Type B pancreatic cell (in vitro differentiated cells): Measurements from ENCODE around the gene DPAGT1. TPM values are rescaled to one million over a fixed set of nuclear protein-coding genes. Genes with fewer than 3 reads are reported as not detected.

Experiments used
- DNase-seq: peaks from one replicate; pipeline ENCODE4 v3.0.0; 2021; ENCODE audit warnings: mixed read lengths; ENCODE audit not compliant: unreplicated experiment; ENCODE audit errors: extremely low spot score
- H3K27ac Mint-ChIP-seq: 2 replicates; pipeline ENCODE4 v1.8.0; 2021; ENCODE audit warnings: mild to moderate bottlenecking, mixed read lengths
- H3K27me3 Mint-ChIP-seq: 2 replicates; pipeline ENCODE4 v1.8.0; 2021; ENCODE audit warnings: mixed read lengths
- H3K36me3 Mint-ChIP-seq: 2 replicates; pipeline ENCODE4 v1.8.0; 2021; ENCODE audit warnings: mixed read lengths
- H3K4me1 Mint-ChIP-seq: one replicate; pipeline ENCODE4 v1.8.0; 2021; ENCODE audit warnings: mixed read lengths; ENCODE audit not compliant: unreplicated experiment
- H3K4me3 Mint-ChIP-seq: 2 replicates; pipeline ENCODE4 v1.8.0; 2021; ENCODE audit warnings: mild to moderate bottlenecking, mixed read lengths
- H3K9me3 Mint-ChIP-seq: 2 replicates; pipeline ENCODE4 v1.8.0; 2021; ENCODE audit warnings: mixed read lengths
- CTCF ChIP-seq: fragments of 200-600 bp; sonication (generic); conservative IDR thresholded peaks from 2 replicates; pipeline ENCODE4 v1.5.0; 2021; ENCODE audit warnings: antibody characterized with exemption, mild to moderate bottlenecking
- total RNA-seq: library from RNA; stranded (reverse); gene quantifications from 2 replicates; pipeline ENCODE4 v1.2.1, GENCODE V29; 2021; ENCODE audit warnings: low replicate concordance

Gene DPAGT1
- total RNA-seq, 1 donor from 2014 or later = 62.1 TPM

DNA sequence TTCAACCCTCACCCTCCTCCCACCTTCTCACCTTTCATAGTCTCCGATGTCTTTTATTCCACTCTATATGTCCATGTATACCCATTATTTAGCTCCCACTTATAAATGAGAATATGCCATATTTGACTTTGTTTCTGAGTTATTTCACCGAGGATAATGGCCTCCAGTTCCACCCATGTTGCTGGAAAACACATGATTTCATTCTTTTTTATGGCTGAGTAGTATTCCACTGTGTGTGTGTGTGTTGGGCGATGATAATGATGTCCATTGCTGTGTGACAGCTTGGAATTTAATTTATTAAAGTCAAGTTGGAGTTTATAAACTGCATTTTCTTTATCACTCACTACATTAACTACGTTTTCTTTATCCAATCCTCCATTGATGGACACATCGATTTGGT lies 16.6 kb upstream of the DPAGT1 start:
- Mint-ChIP-seq H3K36me3 (peaks cover 5% of the 10 kb centered on the region), H3K9me3 (no peaks in the 10 kb centered on the region), H3K4me3 (no peak overlapping the region), H3K27me3 (no peaks in the 10 kb centered on the region), H3K27ac (no peak overlapping the region), H3K4me1 (peaks cover 18% of the 10 kb centered on the region)
- no peak for DNase-seq
- TF ChIP-seq CTCF = no peak

- no peak for TF ChIP-seq CTCF
- DNase-seq = no peak
- Mint-ChIP-seq H3K9me3 (no peaks in the 10 kb centered on the region), H3K27ac (no peak overlapping the region), H3K4me3 (no peak overlapping the region), H3K4me1 (peaks cover 12% of the 10 kb centered on the region), H3K36me3 (peaks cover 5% of the 10 kb centered on the region), H3K27me3 (no peaks in the 10 kb centered on the region)
Measured at GRCh38 chr11:119117004-119117706, 15.5 kb upstream of the DPAGT1 start.

DNA sequence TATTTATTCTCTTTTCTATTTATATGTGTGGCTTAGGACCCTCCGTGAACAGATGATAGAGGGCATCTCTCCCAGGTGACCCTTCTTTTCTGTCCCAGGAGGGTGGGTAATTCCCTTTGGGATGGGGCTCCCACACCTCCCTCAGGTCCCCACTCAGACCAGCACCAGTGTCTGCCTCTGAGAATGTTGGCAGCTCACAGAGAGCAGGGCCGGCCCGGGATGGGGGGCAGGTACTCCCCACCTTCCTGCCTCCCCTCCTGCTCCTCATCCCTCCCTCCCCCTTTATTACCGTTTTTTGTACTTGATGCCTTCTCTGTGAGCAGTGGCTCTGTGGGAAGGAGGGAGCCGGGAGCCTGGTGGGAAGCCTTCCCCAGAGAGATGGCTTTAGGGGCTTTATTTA lies 14.9 kb upstream of the DPAGT1 start:
- peaks cover 10% of the 10 kb centered on the region for H3K4me1 Mint-ChIP-seq
- no peak for TF ChIP-seq CTCF
- H3K27ac Mint-ChIP-seq = no peak overlapping the region
- H3K27me3 Mint-ChIP-seq = no peaks in the 10 kb centered on the region
- peaks cover 9% of the 10 kb centered on the region for H3K36me3 Mint-ChIP-seq
- DNase-seq = no peak
- no peak overlapping the region for H3K4me3 Mint-ChIP-seq
- H3K9me3 Mint-ChIP-seq = no peaks in the 10 kb centered on the region

- no peak for TF ChIP-seq CTCF
- no peaks in the 10 kb centered on the region for H3K27me3 Mint-ChIP-seq
- H3K4me1 Mint-ChIP-seq = peaks cover 10% of the 10 kb centered on the region
- no peak for DNase-seq
- no peaks in the 10 kb centered on the region for H3K9me3 Mint-ChIP-seq
- H3K27ac Mint-ChIP-seq = no peak overlapping the region
- peaks cover 10% of the 10 kb centered on the region for H3K36me3 Mint-ChIP-seq
- no peak overlapping the region for H3K4me3 Mint-ChIP-seq
Measured at GRCh38 chr11:119116235-119116594, 14.6 kb upstream of the DPAGT1 start.

DNA sequence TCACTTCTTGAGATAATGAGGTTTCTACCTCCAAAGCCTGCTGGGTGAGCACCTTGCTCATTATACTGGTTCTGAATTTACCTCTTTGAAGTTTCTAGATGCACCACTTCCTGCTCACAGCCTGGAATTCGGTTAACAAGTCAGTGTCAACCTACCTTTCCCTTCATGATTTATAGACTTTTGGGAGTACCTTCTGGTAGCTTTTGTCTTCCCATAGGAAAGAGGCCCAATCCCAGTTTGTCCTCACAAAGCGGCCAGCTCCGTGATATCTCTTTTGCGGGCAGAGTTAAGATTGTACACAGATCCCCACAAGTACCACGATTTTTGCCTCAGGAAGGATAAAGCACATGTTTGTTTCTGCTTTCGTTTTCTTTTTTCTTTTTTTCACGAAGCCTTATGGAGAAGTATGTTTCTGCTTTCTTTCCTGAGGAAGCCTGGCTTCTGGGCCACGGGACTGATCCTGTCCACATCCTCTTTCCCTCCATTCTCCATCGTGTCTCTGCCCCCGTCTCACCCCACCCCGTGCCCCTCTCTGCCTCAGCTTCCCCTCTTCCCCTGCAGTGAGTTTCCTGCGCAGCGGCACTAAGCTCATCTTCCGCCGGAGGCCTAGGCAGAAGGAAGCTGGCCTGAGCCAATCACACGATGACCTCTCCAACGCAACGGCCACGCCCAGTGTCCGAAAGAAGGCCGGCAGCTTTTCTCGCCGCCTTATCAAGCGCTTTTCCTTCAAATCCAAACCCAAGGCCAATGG lies 14.0 kb upstream of the DPAGT1 start:
- no peak overlapping the region for H3K27ac Mint-ChIP-seq
- H3K36me3 Mint-ChIP-seq = peaks cover 10% of the 10 kb centered on the region
- no peak for TF ChIP-seq CTCF
- no peaks in the 10 kb centered on the region for H3K9me3 Mint-ChIP-seq
- peaks cover 6% of the 10 kb centered on the region for H3K4me1 Mint-ChIP-seq
- H3K27me3 Mint-ChIP-seq = no peaks in the 10 kb centered on the region
- no peak overlapping the region for H3K4me3 Mint-ChIP-seq
- no peak for DNase-seq
